NCI-H2029 treated with DMSO at 0.1 percent for 48 hours (cell line): ENCODE measurements around the gene SLC16A5.
"Not testable (repeated sequence)": the region's sequence is repeated elsewhere in the genome, so short reads cannot be mapped to it uniquely, and the experiment has no call there.

Experiments used
- DNase-seq: peaks from one replicate; lab custom pipeline; 2025; lab: John Stamatoyannopoulos, UW

The SLC16A5 gene

GRCh38 chr17:75110234-75110937 is 22.6 kb downstream of the SLC16A5 start:
- DNase-seq = no peak

DNA sequence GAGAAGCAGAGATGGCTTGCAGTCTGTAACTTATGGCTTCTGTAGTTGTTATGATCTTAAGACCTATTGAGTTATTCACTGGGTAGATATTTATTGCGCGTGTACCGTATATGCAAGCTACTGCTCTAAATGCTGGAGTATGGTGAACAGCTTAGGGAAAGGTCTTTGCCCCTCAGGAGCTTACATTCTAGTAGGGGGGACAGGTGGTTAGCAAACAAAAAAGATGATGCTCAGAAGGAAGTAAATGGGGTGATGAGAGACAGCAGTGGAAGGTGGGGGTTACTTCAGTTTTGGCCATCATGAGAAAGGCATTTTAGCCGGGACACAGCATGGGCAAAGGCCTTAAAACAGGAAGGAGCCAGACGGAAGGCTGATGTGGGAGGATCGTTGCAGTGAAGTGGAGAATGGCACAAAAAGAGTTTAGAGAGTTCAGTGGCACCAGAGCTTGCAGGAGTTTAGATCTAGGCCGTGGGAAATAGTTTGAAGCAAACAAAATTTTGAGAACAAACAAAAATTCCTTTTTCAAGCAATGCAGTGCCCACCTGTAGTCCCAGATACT is 24.1 kb downstream of the SLC16A5 start:
- DNase-seq = no peak

- peak; percentile 63 for DNase-seq
These were observed 26.2 kb downstream of the SLC16A5 start for GRCh38 chr17:75113798-75114551.

- DNase-seq = no peak
These were observed 27.0 kb downstream of the SLC16A5 start for GRCh38 chr17:75114552-75115314.

GRCh38 chr17:75115555-75115954 is 27.8 kb downstream of the SLC16A5 start:
- DNase-seq = no peak

GRCh38 chr17:75116737-75117136 is 29.0 kb downstream of the SLC16A5 start:
- no peak for DNase-seq

- DNase-seq = no peak
These were observed 30.6 kb downstream of the SLC16A5 start for GRCh38 chr17:75118307-75118706.

DNA sequence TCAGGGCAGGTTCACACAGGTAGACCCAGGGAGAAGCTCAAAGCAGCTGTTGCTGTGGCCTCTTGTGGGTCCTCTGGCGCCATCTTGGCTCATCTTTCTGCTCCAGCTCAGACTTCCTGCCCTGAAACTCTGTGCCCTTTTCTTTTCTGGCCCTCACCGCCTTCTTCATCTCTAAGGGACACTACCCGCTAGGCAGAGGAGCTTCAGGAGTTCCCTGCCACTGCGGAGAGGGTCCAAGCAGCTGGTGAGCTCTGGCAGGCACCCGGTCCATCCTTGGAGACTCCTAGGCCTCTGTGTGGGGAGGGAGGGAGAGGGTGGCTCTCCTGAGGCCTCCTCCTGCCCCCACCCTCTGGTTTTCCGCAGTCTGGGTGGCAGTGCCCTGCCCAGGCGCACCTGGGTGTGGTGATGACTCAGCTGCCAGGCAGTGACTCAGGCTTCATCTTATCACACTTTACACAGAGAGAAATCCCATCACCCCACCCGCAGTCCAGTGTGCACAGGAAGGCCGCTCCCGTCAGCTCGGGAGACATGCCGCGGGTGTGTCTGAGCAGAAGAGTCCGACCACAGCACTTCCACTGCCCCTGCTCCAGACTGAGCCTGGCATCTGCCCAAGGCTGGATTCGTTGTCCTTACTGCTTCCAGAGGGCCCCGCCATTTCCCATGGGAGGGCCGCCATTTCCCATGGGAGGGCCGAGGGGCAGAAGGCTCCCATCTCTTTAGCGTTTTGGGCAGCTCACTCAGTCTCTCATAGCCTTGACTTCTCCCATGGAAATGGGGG is 36.5 kb downstream of the SLC16A5 start:
- no peak for DNase-seq

GRCh38 chr17:75124819-75125162 is 37.0 kb downstream of the SLC16A5 start:
- no peak for DNase-seq

- DNase-seq = no peak
These were observed 38.2 kb downstream of the SLC16A5 start for GRCh38 chr17:75125984-75126383.

DNA sequence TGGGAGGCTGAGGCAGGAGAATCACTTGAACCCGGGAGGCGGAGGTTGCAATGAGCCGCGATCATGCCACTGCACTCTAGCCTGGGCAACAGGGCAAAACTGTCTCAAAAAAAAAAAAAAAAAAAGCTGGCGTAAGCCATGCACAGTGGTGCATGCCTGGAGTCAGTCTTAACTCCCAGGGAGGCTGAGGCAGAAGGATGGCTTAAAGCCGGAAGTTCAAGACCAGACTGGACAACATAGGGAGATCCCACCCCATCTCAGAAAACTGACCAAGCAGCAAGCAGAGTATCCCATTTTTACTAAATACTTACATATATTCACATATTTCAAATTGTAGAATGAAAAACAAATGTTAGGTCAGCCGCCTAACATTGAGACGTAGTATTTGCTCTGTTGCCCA is 39.2 kb downstream of the SLC16A5 start:
- DNase-seq = no peak

DNA sequence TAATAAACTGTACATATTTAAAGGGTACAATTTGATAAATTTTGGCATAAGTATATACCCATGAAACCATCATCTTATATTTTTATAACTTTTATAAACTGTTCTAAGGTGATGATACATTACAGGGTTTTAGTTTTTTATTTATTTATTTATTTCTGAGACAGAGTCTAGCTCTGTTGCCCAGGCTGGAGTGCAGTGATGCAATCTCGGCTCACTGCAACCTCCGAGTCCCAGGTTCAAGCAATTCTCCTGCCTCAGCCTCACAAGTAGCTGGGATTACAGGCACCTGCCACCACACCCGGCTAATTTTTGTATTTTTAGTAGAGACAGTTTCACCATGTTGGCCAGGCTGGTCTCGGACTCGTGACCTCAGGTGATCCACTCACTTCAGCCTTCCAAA is 40.2 kb downstream of the SLC16A5 start:
- DNase-seq = not testable (repeated sequence)

GRCh38 chr17:75128694-75129505 is 41.1 kb downstream of the SLC16A5 start:
- no peak for DNase-seq

DNA sequence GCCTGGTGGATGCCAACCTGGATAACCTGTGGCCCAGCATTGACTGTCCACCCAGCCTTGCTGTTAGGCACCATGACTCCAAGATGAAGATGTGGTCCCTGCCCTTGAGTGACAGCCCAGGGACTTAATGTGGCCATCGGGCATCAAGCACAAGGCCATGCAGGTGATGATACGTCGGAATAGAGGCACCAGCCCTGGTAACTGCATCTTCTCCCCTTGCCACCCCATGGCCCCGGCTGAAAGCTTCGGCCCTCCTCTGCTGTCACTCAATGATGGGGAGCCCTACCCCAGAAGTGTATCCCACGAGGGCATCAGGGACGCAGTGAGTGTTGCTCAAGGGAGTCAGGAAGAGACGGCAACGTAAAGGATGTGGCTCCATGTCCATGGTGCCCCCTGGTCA is 41.8 kb downstream of the SLC16A5 start:
- DNase-seq = no peak

DNA sequence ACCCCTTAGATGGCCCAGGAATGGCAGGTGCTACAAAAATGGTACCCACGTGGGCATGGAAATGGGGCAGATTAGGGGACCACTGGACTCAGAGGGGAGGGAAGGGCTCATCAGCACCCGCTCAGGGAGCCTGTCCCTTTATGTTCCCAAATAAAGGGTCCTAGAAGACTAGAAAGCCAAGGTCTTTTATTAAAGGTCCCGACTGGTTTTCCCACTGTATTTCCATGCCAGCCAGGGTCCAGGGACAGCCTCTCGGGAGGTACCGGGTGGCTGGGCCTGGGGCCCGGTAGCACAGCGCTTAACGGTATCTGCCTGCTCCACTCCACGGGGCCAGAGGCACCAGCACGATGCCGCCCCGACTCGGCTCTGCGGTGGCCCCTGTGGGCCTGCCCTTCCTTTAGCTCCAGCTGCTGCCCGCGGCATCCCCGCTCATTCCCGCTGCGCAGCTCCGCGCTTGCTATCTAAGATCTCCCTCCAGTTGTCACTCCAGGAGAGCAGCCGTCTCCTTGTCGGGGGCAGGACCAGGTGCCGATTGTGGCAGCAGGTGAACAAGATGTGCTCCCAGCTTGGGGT is 42.4 kb downstream of the SLC16A5 start:
- no peak for DNase-seq

DNA sequence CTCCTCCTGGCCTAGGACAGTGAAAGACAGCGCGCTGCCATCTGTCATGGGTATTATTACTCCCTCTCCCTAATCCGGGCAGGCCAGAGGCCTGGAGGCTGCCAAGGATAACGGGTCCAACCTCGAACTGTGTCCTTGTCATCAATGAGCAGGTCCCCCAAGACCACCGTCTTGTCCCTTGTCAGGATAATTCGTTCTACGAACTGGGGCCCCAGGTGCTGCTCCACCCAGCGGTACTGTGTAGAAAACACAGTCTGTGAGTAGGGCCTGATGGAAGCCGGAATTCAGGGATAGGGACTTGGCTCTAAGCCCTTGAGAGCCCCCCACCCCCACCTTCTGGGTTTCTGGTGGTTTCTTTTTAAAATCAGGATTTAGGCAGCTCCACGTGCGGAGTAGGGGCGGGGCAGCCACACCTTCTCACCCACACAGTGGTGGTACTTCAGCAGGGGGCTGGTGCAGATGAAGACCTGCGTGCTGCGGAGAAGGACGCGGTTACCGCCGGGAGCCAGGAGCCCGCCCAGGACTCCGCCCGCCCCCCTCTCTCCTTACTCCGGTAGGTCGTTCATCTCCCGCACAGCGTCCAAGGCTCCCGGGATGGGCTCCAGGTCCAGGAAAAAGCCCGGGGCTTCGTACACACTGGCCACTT is 43.0 kb downstream of the SLC16A5 start:
- DNase-seq = no peak

DNA sequence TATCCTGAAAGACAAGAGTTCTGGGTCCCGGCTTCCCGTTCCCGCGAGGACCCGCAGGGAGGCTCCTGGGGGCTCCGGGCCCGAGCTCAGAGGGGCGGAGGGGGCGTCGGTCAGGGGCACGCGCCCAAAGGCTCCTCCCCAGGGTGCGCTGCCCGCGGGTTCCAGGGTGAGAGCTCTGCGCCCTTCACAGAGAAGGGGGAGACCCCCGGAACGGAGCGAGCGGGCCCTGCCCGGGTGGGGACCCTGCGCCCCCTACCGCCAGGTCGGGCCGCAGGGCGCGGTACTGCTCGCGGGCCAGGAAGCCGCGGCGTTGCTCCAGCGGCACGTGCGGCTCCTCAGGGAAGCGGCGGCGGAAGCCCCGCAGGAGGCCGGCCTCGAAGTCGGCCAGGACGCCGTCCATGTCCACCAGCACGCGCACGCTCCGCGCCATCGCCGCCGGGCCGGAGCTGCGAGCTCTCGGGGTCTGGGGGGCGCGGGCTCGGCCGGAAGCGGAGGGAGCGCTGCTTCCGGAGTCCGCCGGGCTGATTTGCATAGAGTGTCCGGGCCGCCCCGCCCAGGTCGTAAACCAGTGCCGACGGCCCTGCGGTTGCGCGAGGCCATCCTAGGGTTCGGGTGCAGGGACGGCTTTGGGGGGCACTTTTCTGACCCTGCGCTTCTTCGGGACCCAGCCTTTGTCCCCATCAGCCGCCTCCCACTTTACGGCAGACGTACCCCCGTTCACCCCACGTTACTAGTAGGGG is 43.7 kb downstream of the SLC16A5 start, which contains the start of gene NT5C:
Gene NT5C, minus strand, starts transcription at position 465 of the 740 bp plus-strand sequence. Its CDS starts 35 bp downstream, at position 430.
- DNase-seq = no peak

DNA sequence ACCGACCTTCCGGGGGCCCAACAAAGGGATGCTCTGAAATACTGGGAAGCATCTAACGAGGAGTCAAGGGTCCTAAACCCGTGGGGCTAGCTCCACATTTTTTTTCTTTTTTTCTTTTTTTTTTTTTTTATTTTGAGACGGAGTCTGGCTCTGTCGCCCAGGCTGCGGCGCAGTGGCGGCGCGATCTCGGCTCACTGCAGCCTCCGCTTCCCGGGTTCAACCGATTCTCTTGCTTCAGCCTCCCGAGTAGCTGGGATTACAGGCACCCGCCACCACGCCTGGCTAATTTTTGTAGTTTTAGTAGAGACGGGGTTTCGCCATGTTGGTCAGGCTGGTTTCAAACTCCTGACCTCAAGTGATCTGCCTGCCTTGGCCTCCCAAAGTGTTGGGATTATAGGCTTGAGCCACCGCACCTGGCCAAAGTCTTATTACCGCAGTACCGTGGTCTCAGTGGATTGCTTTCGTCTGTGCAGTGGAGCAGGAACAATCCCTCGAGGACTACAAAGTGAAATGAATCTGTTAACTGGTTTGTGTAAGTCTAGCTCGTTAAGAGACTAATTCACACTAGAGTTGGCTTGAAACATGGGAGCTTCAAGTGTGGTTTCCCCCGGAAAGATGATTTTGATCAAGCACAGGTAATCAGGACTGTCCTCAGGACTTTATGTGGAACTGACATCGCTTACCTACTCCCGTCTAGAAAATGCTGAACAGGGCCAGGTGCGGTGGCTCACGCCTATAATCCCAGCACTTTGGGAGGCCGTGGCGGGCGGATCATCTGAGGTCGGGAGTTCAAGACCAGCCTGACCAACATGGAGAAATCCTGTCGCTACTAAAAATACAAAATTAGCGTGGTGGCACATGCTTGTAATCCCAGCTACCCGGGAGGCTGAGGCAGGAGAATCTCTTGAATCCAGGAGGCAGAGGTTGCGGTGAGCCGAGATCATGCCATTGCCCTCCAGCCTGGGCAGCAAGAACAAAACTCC is 44.6 kb downstream of the SLC16A5 start:
- not testable (repeated sequence) for DNase-seq
